ENCODE measurements around the gene HNRNPK.

GRCh38 chr9:83988411-83988810 lies 8.4 kb upstream of the HNRNPK start:
- TF ChIP-seq POLR2AphosphoS5 (IDR thresholded peaks at IDR 0.05; ENCODE audit: low read depth, low read length) (no peak), SIN3A (IDR thresholded peaks at IDR 0.05; ENCODE audit: borderline replicate concordance, insufficient read depth, low read length) (no peak)
- TF ChIP-seq, protein P1, sequence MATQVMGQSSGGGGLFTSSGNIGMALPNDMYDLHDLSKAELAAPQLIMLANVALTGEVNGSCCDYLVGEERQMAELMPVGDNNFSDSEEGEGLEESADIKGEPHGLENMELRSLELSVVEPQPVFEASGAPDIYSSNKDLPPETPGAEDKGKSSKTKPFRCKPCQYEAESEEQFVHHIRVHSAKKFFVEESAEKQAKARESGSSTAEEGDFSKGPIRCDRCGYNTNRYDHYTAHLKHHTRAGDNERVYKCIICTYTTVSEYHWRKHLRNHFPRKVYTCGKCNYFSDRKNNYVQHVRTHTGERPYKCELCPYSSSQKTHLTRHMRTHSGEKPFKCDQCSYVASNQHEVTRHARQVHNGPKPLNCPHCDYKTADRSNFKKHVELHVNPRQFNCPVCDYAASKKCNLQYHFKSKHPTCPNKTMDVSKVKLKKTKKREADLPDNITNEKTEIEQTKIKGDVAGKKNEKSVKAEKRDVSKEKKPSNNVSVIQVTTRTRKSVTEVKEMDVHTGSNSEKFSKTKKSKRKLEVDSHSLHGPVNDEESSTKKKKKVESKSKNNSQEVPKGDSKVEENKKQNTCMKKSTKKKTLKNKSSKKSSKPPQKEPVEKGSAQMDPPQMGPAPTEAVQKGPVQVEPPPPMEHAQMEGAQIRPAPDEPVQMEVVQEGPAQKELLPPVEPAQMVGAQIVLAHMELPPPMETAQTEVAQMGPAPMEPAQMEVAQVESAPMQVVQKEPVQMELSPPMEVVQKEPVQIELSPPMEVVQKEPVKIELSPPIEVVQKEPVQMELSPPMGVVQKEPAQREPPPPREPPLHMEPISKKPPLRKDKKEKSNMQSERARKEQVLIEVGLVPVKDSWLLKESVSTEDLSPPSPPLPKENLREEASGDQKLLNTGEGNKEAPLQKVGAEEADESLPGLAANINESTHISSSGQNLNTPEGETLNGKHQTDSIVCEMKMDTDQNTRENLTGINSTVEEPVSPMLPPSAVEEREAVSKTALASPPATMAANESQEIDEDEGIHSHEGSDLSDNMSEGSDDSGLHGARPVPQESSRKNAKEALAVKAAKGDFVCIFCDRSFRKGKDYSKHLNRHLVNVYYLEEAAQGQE (IDR thresholded peaks at IDR 0.05; ENCODE audit: insufficient read depth in 1 of 2, low read depth in 2 of 2, low read length in 2 of 2): no peak

All from PFSK-1 (cell line).